ENCODE results near the gene CASK.

Gene CASK

GRCh38 chrX:41728125-41728524 is 195.2 kb downstream of the CASK start:
- Histone ChIP-seq H3K27me3 (ENCODE audit: control insufficient read depth in 1 of 2, insufficient read depth in 1 of 2, low read length in 2 of 2) (peaks cover 0 to 4% of the 10 kb centered on the region in 2 experiments), H3K4me3 (ENCODE audit: insufficient read depth in 1 of 2, low read depth in 1 of 2, low read length in 2 of 2) (no peak overlapping the region), H3K9ac (ENCODE audit: low read length) (no peak overlapping the region), H3K36me3 (ENCODE audit: control insufficient read depth in 1 of 2, insufficient read depth in 2 of 2, low read depth in 1 of 2, low read length in 2 of 2) (no peaks in the 10 kb centered on the region), H2BK5ac (ENCODE audit: low read depth, low read length, poor library complexity, severe bottlenecking) (no peak overlapping the region), H2BK12ac (ENCODE audit: low read length in 2 of 2) (no peak overlapping the region), H4K8ac (ENCODE audit: low read length) (no peak overlapping the region), H3K14ac (ENCODE audit: low read length in 2 of 2) (no peak overlapping the region), H2BK120ac (ENCODE audit: low read depth, low read length) (no peak overlapping the region), H3K4ac (ENCODE audit: low read depth in 1 of 2, low read length in 2 of 2) (no peak overlapping the region), H3K4me1 (ENCODE audit: control insufficient read depth, insufficient read depth, low read depth, low read length) (no peaks in the 10 kb centered on the region), H2BK15ac (ENCODE audit: low read depth, poor library complexity, severe bottlenecking) (no peak overlapping the region), H3K27ac (ENCODE audit: low read length, poor library complexity, severe bottlenecking) (no peak overlapping the region), H4K91ac (ENCODE audit: low read length) (no peak overlapping the region), H3K4me2 (ENCODE audit: low read length, poor library complexity, severe bottlenecking) (no peak overlapping the region), H3K79me1 (replicated peaks; ENCODE audit: low read length, poor library complexity, severe bottlenecking) (no peaks in the 10 kb centered on the region), H3K9me3 (ENCODE audit: control insufficient read depth, low read length) (no peaks in the 10 kb centered on the region), H2AFZ (ENCODE audit: low read depth, low read length) (no peak overlapping the region), H3K18ac (ENCODE audit: low read depth in 1 of 2, low read length in 2 of 2) (no peak overlapping the region), H3K23ac (ENCODE audit: low read length in 2 of 2) (no peak overlapping the region), H2AK5ac (ENCODE audit: low read length, severe bottlenecking) (no peak overlapping the region)
- WGBS: 82% methylated on average over 3 of the region's 3 CpGs
- no peak for DNase-seq

GRCh38 chrX:41723826-41724225 is 199.5 kb downstream of the CASK start, which contains the start of gene GPR82:
Gene GPR82 (plus strand): TSS chrX:41724181. CDS start chrX:41727027, 2,846 bp downstream.
- H3K23ac ChIP-seq (ENCODE audit: low read length in 2 of 2): no peak within 1 kb of the TSS
- H2AFZ ChIP-seq (ENCODE audit: low read depth, low read length): no peak within 1 kb of the TSS
- H3K4me2 ChIP-seq (ENCODE audit: low read length, poor library complexity, severe bottlenecking): no peak within 1 kb of the TSS
- H3K4ac ChIP-seq (ENCODE audit: low read depth in 1 of 2, low read length in 2 of 2): no peak within 1 kb of the TSS
- no CpG with 5 or more reads among the region's 2 CpGs for WGBS
- no peak within 1 kb of the TSS for H2BK15ac ChIP-seq (ENCODE audit: low read depth, poor library complexity, severe bottlenecking)
- H3K14ac ChIP-seq (ENCODE audit: low read length in 2 of 2): no peak within 1 kb of the TSS
- no peak within 1 kb of the TSS for H2BK12ac ChIP-seq (ENCODE audit: low read length in 2 of 2)
- no peak for DNase-seq
- no peak within 1 kb of the TSS for H3K18ac ChIP-seq (ENCODE audit: low read depth in 1 of 2, low read length in 2 of 2)
- peak within 1 kb of the TSS; percentile 42 for H3K9ac ChIP-seq (ENCODE audit: low read length)
- no peak within 1 kb of the TSS for H4K8ac ChIP-seq (ENCODE audit: low read length)
- H3K4me3 ChIP-seq (ENCODE audit: insufficient read depth in 1 of 2, low read depth in 1 of 2, low read length in 2 of 2): no peak within 1 kb of the TSS
- no peak within 1 kb of the TSS for H4K91ac ChIP-seq (ENCODE audit: low read length)
- H2BK120ac ChIP-seq (ENCODE audit: low read depth, low read length): no peak within 1 kb of the TSS
- H3K4me1 ChIP-seq (ENCODE audit: control insufficient read depth, insufficient read depth, low read depth, low read length): no peaks in the 10 kb centered on the region
- no peak within 1 kb of the TSS for H2BK5ac ChIP-seq (ENCODE audit: low read depth, low read length, poor library complexity, severe bottlenecking)
- H3K9me3 ChIP-seq (ENCODE audit: control insufficient read depth, low read length): peaks cover 4% of the 10 kb centered on the region
- no peaks in the 10 kb centered on the region for H3K79me1 ChIP-seq (replicated peaks; ENCODE audit: low read length, poor library complexity, severe bottlenecking)
- no peak within 1 kb of the TSS for H2AK5ac ChIP-seq (ENCODE audit: low read length, severe bottlenecking)
- no peaks in the 10 kb centered on the region for H3K27me3 ChIP-seq (ENCODE audit: control insufficient read depth in 1 of 2, insufficient read depth in 1 of 2, low read length in 2 of 2)
- no peak within 1 kb of the TSS for H3K27ac ChIP-seq (ENCODE audit: low read length, poor library complexity, severe bottlenecking)
- H3K36me3 ChIP-seq (ENCODE audit: control insufficient read depth in 1 of 2, insufficient read depth in 2 of 2, low read depth in 1 of 2, low read length in 2 of 2): no peaks in the 10 kb centered on the region

GRCh38 chrX:41722816-41723618 is 200.3 kb downstream of the CASK start:
- no peaks in the 10 kb centered on the region for H3K27me3 ChIP-seq (ENCODE audit: control insufficient read depth in 1 of 2, insufficient read depth in 1 of 2, low read length in 2 of 2)
- H2BK120ac ChIP-seq (ENCODE audit: low read depth, low read length): no peak overlapping the region
- H3K4ac ChIP-seq (ENCODE audit: low read depth in 1 of 2, low read length in 2 of 2): no peak overlapping the region
- no peak overlapping the region for H3K23ac ChIP-seq (ENCODE audit: low read length in 2 of 2)
- H3K4me2 ChIP-seq (ENCODE audit: low read length, poor library complexity, severe bottlenecking): no peak overlapping the region
- H3K36me3 ChIP-seq (ENCODE audit: control insufficient read depth in 1 of 2, insufficient read depth in 2 of 2, low read depth in 1 of 2, low read length in 2 of 2): no peaks in the 10 kb centered on the region
- H4K91ac ChIP-seq (ENCODE audit: low read length): no peak overlapping the region
- no peak overlapping the region for H2BK15ac ChIP-seq (ENCODE audit: low read depth, poor library complexity, severe bottlenecking)
- no peak overlapping the region for H2BK5ac ChIP-seq (ENCODE audit: low read depth, low read length, poor library complexity, severe bottlenecking)
- no peak overlapping the region for H2AFZ ChIP-seq (ENCODE audit: low read depth, low read length)
- H3K9me3 ChIP-seq (ENCODE audit: control insufficient read depth, low read length): peaks cover 12% of the 10 kb centered on the region
- no peak overlapping the region for H2BK12ac ChIP-seq (ENCODE audit: low read length in 2 of 2)
- H4K8ac ChIP-seq (ENCODE audit: low read length): no peak overlapping the region
- no peaks in the 10 kb centered on the region for H3K79me1 ChIP-seq (replicated peaks; ENCODE audit: low read length, poor library complexity, severe bottlenecking)
- no CpG with 5 or more reads among the region's 3 CpGs for WGBS
- no peak overlapping the region for H3K18ac ChIP-seq (ENCODE audit: low read depth in 1 of 2, low read length in 2 of 2)
- H3K14ac ChIP-seq (ENCODE audit: low read length in 2 of 2): no peak overlapping the region
- peak overlapping the region; percentile 42 for H3K9ac ChIP-seq (ENCODE audit: low read length)
- DNase-seq: peak; percentile 39
- no peak overlapping the region for H2AK5ac ChIP-seq (ENCODE audit: low read length, severe bottlenecking)
- H3K4me3 ChIP-seq (ENCODE audit: insufficient read depth in 1 of 2, low read depth in 1 of 2, low read length in 2 of 2): no peak overlapping the region
- no peak overlapping the region for H3K27ac ChIP-seq (ENCODE audit: low read length, poor library complexity, severe bottlenecking)
- H3K4me1 ChIP-seq (ENCODE audit: control insufficient read depth, insufficient read depth, low read depth, low read length): no peaks in the 10 kb centered on the region

GRCh38 chrX:41722214-41722613 is 201.1 kb downstream of the CASK start:
- no peaks in the 10 kb centered on the region for H3K79me1 ChIP-seq (replicated peaks; ENCODE audit: low read length, poor library complexity, severe bottlenecking)
- no peak overlapping the region for H3K4me3 ChIP-seq (ENCODE audit: insufficient read depth in 1 of 2, low read depth in 1 of 2, low read length in 2 of 2)
- no peak for DNase-seq
- no peak overlapping the region for H4K8ac ChIP-seq (ENCODE audit: low read length)
- no peak overlapping the region for H3K9ac ChIP-seq (ENCODE audit: low read length)
- no peak overlapping the region for H2AK5ac ChIP-seq (ENCODE audit: low read length, severe bottlenecking)
- H3K23ac ChIP-seq (ENCODE audit: low read length in 2 of 2): no peak overlapping the region
- H3K27ac ChIP-seq (ENCODE audit: low read length, poor library complexity, severe bottlenecking): no peak overlapping the region
- H3K4me2 ChIP-seq (ENCODE audit: low read length, poor library complexity, severe bottlenecking): no peak overlapping the region
- no peaks in the 10 kb centered on the region for H3K36me3 ChIP-seq (ENCODE audit: control insufficient read depth in 1 of 2, insufficient read depth in 2 of 2, low read depth in 1 of 2, low read length in 2 of 2)
- H2BK15ac ChIP-seq (ENCODE audit: low read depth, poor library complexity, severe bottlenecking): no peak overlapping the region
- H2AFZ ChIP-seq (ENCODE audit: low read depth, low read length): no peak overlapping the region
- H2BK12ac ChIP-seq (ENCODE audit: low read length in 2 of 2): no peak overlapping the region
- no peaks in the 10 kb centered on the region for H3K27me3 ChIP-seq (ENCODE audit: control insufficient read depth in 1 of 2, insufficient read depth in 1 of 2, low read length in 2 of 2)
- no peak overlapping the region for H2BK5ac ChIP-seq (ENCODE audit: low read depth, low read length, poor library complexity, severe bottlenecking)
- no peak overlapping the region for H3K14ac ChIP-seq (ENCODE audit: low read length in 2 of 2)
- H3K18ac ChIP-seq (ENCODE audit: low read depth in 1 of 2, low read length in 2 of 2): no peak overlapping the region
- no peaks in the 10 kb centered on the region for H3K4me1 ChIP-seq (ENCODE audit: control insufficient read depth, insufficient read depth, low read depth, low read length)
- no peak overlapping the region for H3K4ac ChIP-seq (ENCODE audit: low read depth in 1 of 2, low read length in 2 of 2)
- no peak overlapping the region for H2BK120ac ChIP-seq (ENCODE audit: low read depth, low read length)
- peaks cover 20% of the 10 kb centered on the region for H3K9me3 ChIP-seq (ENCODE audit: control insufficient read depth, low read length)
- 100% methylated on average over 3 of the region's 3 CpGs for WGBS
- no peak overlapping the region for H4K91ac ChIP-seq (ENCODE audit: low read length)

Measured in mesenchymal stem cell (in vitro differentiated cells and primary cell).